CD4-positive, alpha-beta T cell treated with Interleukin-1 beta for 1 hour (primary cell): ENCODE measurements around the gene UNC13D.

Experiments used
- DNase-seq, 2 donors: peaks; one replicate each; pipeline ENCODE4 v3.0.0-alpha.2; 2020 to 2022

Gene UNC13D

GRCh38 chr17:75849724-75850123 lies 5.5 kb upstream of the UNC13D start:
- no peak for DNase-seq

GRCh38 chr17:75849279-75849646 lies 5.1 kb upstream of the UNC13D start:
- no peak for DNase-seq

- peak; percentile 72 to 83 for DNase-seq
Observed at GRCh38 chr17:75848523-75849278, 4.5 kb upstream of the UNC13D start.

GRCh38 chr17:75847614-75848522 lies 3.7 kb upstream of the UNC13D start:
- DNase-seq: no peak

GRCh38 chr17:75846692-75847613 lies 2.7 kb upstream of the UNC13D start:
- no peak for DNase-seq

GRCh38 chr17:75845933-75846691 lies 1.9 kb upstream of the UNC13D start:
- no peak for DNase-seq

- DNase-seq: peak; percentile 69 to 83
Observed at GRCh38 chr17:75845058-75845711, 981 bp upstream of the UNC13D start.

- peak in 1 of 2 donors; percentile 40 for DNase-seq
Observed at GRCh38 chr17:75844530-75845057, 390 bp upstream of the UNC13D start.

GRCh38 chr17:75842963-75843576 lies 1.1 kb downstream of the UNC13D start:
- peak; percentile 35 to 37 for DNase-seq

GRCh38 chr17:75842411-75842810 lies 1.8 kb downstream of the UNC13D start:
- DNase-seq: no peak

GRCh38 chr17:75840799-75841164 lies 3.4 kb downstream of the UNC13D start:
- no peak for DNase-seq

- DNase-seq: no peak
Observed at GRCh38 chr17:75839942-75840798, 4.0 kb downstream of the UNC13D start.

- no peak for DNase-seq
Observed at GRCh38 chr17:75838410-75838809, 5.8 kb downstream of the UNC13D start.

- no peak for DNase-seq
Observed at GRCh38 chr17:75837899-75838298, 6.3 kb downstream of the UNC13D start.

- no peak for DNase-seq
Observed at GRCh38 chr17:75836605-75837004, 7.6 kb downstream of the UNC13D start.

GRCh38 chr17:75835654-75835987 lies 8.6 kb downstream of the UNC13D start:
- DNase-seq: no peak

GRCh38 chr17:75834928-75835653 lies 9.1 kb downstream of the UNC13D start:
- no peak for DNase-seq

- no peak for DNase-seq
Observed at GRCh38 chr17:75834279-75834920, 9.8 kb downstream of the UNC13D start.
